ENCODE data around the gene REXO4. TPM values are rescaled to one million over a fixed set of nuclear protein-coding genes. Genes with fewer than 3 reads are reported as not detected.

The REXO4 gene
- 31.7 and 32.8 TPM in 2 replicates for total RNA-seq

- H3K36me3 Mint-ChIP-seq (ENCODE audit: low read depth) = peaks cover 43% of the 10 kb centered on the region
- H3K4me1 Mint-ChIP-seq (ENCODE audit: low read depth) = peaks cover 44% of the 10 kb centered on the region
- peak within 1 kb of the TSS; percentile 93 for H3K4me3 Mint-ChIP-seq (ENCODE audit: low read depth)
- peak; percentile 84 for DNase-seq (ENCODE audit: low spot score)
- intact Hi-C loops (cut with micrococcal nuclease) = loop anchor here (1.0 to 5.0 kb wide), 4 partner anchors 42 to 70 kb away; partner anchors contain the start of genes MED22, RPL7A, SLC2A6 and STKLD1
- H3K27ac Mint-ChIP-seq = peak within 1 kb of the TSS; percentile 88
- no peaks in the 10 kb centered on the region for H3K27me3 Mint-ChIP-seq (ENCODE audit: low read depth)
- H3K9me3 Mint-ChIP-seq = no peaks in the 10 kb centered on the region
These were observed at the start of gene REXO4 for GRCh38 chr9:133417541-133418461. REXO4 (minus strand) TSS chr9:133418010; CDS start chr9:133417844, 166 bp downstream.

- Mint-ChIP-seq H3K4me3 (ENCODE audit: low read depth) (no peak overlapping the region), H3K4me1 (ENCODE audit: low read depth) (no peaks in the 10 kb centered on the region), H3K9me3 (no peaks in the 10 kb centered on the region), H3K27me3 (ENCODE audit: low read depth) (peaks cover 2% of the 10 kb centered on the region), H3K27ac (no peak overlapping the region), H3K36me3 (ENCODE audit: low read depth) (no peaks in the 10 kb centered on the region)
- intact Hi-C loops (cut with micrococcal nuclease) = no loop called here
- DNase-seq (ENCODE audit: low spot score) = no peak
These were observed 49.3 kb upstream of the REXO4 start for GRCh38 chr9:133467101-133467500.

GRCh38 chr9:133465984-133466383 is 48.2 kb upstream of the REXO4 start:
- no peak overlapping the region for H3K4me3 Mint-ChIP-seq (ENCODE audit: low read depth)
- H3K27me3 Mint-ChIP-seq (ENCODE audit: low read depth) = peaks cover 8% of the 10 kb centered on the region
- no peaks in the 10 kb centered on the region for H3K9me3 Mint-ChIP-seq
- intact Hi-C loops (cut with micrococcal nuclease) = no loop called here
- no peaks in the 10 kb centered on the region for H3K4me1 Mint-ChIP-seq (ENCODE audit: low read depth)
- DNase-seq (ENCODE audit: low spot score) = no peak
- no peak overlapping the region for H3K27ac Mint-ChIP-seq
- no peaks in the 10 kb centered on the region for H3K36me3 Mint-ChIP-seq (ENCODE audit: low read depth)

GRCh38 chr9:133464638-133465037 is 46.8 kb upstream of the REXO4 start:
- H3K27me3 Mint-ChIP-seq (ENCODE audit: low read depth) = peaks cover 8% of the 10 kb centered on the region
- no peak overlapping the region for H3K27ac Mint-ChIP-seq
- no peak for DNase-seq (ENCODE audit: low spot score)
- H3K4me3 Mint-ChIP-seq (ENCODE audit: low read depth) = no peak overlapping the region
- H3K9me3 Mint-ChIP-seq = no peaks in the 10 kb centered on the region
- no peaks in the 10 kb centered on the region for H3K36me3 Mint-ChIP-seq (ENCODE audit: low read depth)
- no peaks in the 10 kb centered on the region for H3K4me1 Mint-ChIP-seq (ENCODE audit: low read depth)
- intact Hi-C loops (cut with micrococcal nuclease) = no loop called here

- Mint-ChIP-seq H3K27me3 (ENCODE audit: low read depth) (peaks cover 8% of the 10 kb centered on the region), H3K4me1 (ENCODE audit: low read depth) (peaks cover 3% of the 10 kb centered on the region), H3K9me3 (no peaks in the 10 kb centered on the region), H3K4me3 (ENCODE audit: low read depth) (no peak overlapping the region), H3K36me3 (ENCODE audit: low read depth) (no peaks in the 10 kb centered on the region), H3K27ac (no peak overlapping the region)
- intact Hi-C loops (cut with micrococcal nuclease) = no loop called here
- no peak for DNase-seq (ENCODE audit: low spot score)
These were observed 46.2 kb upstream of the REXO4 start for GRCh38 chr9:133463864-133464615.

- Mint-ChIP-seq H3K27ac (no peak overlapping the region), H3K4me1 (ENCODE audit: low read depth) (peaks cover 3% of the 10 kb centered on the region), H3K4me3 (ENCODE audit: low read depth) (no peak overlapping the region), H3K27me3 (ENCODE audit: low read depth) (peaks cover 8% of the 10 kb centered on the region), H3K36me3 (ENCODE audit: low read depth) (no peaks in the 10 kb centered on the region), H3K9me3 (no peaks in the 10 kb centered on the region)
- intact Hi-C loops (cut with micrococcal nuclease) = no loop called here
- no peak for DNase-seq (ENCODE audit: low spot score)
These were observed 45.5 kb upstream of the REXO4 start for GRCh38 chr9:133463234-133463863.

GRCh38 chr9:133461975-133462374 is 44.2 kb upstream of the REXO4 start:
- DNase-seq (ENCODE audit: low spot score) = no peak
- no peak overlapping the region for H3K27ac Mint-ChIP-seq
- no peak overlapping the region for H3K4me3 Mint-ChIP-seq (ENCODE audit: low read depth)
- peaks cover 3% of the 10 kb centered on the region for H3K4me1 Mint-ChIP-seq (ENCODE audit: low read depth)
- intact Hi-C loops (cut with micrococcal nuclease) = loop anchor here (2.0 kb wide), 1 partner anchor 17 kb away; the partner anchor contains the start of gene SLC2A6
- H3K9me3 Mint-ChIP-seq = no peaks in the 10 kb centered on the region
- H3K36me3 Mint-ChIP-seq (ENCODE audit: low read depth) = no peaks in the 10 kb centered on the region
- peaks cover 8% of the 10 kb centered on the region for H3K27me3 Mint-ChIP-seq (ENCODE audit: low read depth)

- Mint-ChIP-seq H3K27ac (no peak overlapping the region), H3K4me1 (ENCODE audit: low read depth) (peaks cover 3% of the 10 kb centered on the region), H3K4me3 (ENCODE audit: low read depth) (peak overlapping the region; percentile 45), H3K27me3 (ENCODE audit: low read depth) (peaks cover 8% of the 10 kb centered on the region), H3K36me3 (ENCODE audit: low read depth) (no peaks in the 10 kb centered on the region), H3K9me3 (no peaks in the 10 kb centered on the region)
- no peak for DNase-seq (ENCODE audit: low spot score)
- intact Hi-C loops (cut with micrococcal nuclease) = loop anchor here (2.0 kb wide), 1 partner anchor 18 kb away; the partner anchor contains the start of gene SLC2A6
These were observed 42.8 kb upstream of the REXO4 start for GRCh38 chr9:133460405-133461175.

GRCh38 chr9:133459476-133460404 is 41.9 kb upstream of the REXO4 start, which contains the start of gene CACFD1:
CACFD1 (plus strand) TSS chr9:133459978; CDS start chr9:133460067, 89 bp downstream.
- intact Hi-C loops (cut with micrococcal nuclease) = loop anchor here (2.0 kb wide), 1 partner anchor 19 kb away; the partner anchor contains the start of gene SLC2A6
- Mint-ChIP-seq H3K4me1 (ENCODE audit: low read depth) (peaks cover 3% of the 10 kb centered on the region), H3K27me3 (ENCODE audit: low read depth) (peaks cover 6% of the 10 kb centered on the region), H3K4me3 (ENCODE audit: low read depth) (peak within 1 kb of the TSS; percentile 88), H3K27ac (peak within 1 kb of the TSS; percentile 76), H3K36me3 (ENCODE audit: low read depth) (no peaks in the 10 kb centered on the region), H3K9me3 (no peaks in the 10 kb centered on the region)
- DNase-seq (ENCODE audit: low spot score) = peak; percentile 84

- DNase-seq (ENCODE audit: low spot score) = no peak
- H3K4me1 Mint-ChIP-seq (ENCODE audit: low read depth) = peaks cover 3% of the 10 kb centered on the region
- intact Hi-C loops (cut with micrococcal nuclease) = no loop called here
- no peaks in the 10 kb centered on the region for H3K36me3 Mint-ChIP-seq (ENCODE audit: low read depth)
- peak overlapping the region; percentile 88 for H3K4me3 Mint-ChIP-seq (ENCODE audit: low read depth)
- peaks cover 6% of the 10 kb centered on the region for H3K27me3 Mint-ChIP-seq (ENCODE audit: low read depth)
- no peak overlapping the region for H3K27ac Mint-ChIP-seq
- H3K9me3 Mint-ChIP-seq = no peaks in the 10 kb centered on the region
These were observed 41.0 kb upstream of the REXO4 start for GRCh38 chr9:133458643-133459312.

- no peaks in the 10 kb centered on the region for H3K9me3 Mint-ChIP-seq
- intact Hi-C loops (cut with micrococcal nuclease) = no loop called here
- H3K27me3 Mint-ChIP-seq (ENCODE audit: low read depth) = peaks cover 6% of the 10 kb centered on the region
- H3K4me1 Mint-ChIP-seq (ENCODE audit: low read depth) = peaks cover 3% of the 10 kb centered on the region
- no peak overlapping the region for H3K27ac Mint-ChIP-seq
- no peak overlapping the region for H3K4me3 Mint-ChIP-seq (ENCODE audit: low read depth)
- no peak for DNase-seq (ENCODE audit: low spot score)
- H3K36me3 Mint-ChIP-seq (ENCODE audit: low read depth) = no peaks in the 10 kb centered on the region
These were observed 39.9 kb upstream of the REXO4 start for GRCh38 chr9:133457748-133458147.
